Measurements from ENCODE around the gene METTL15. TPM values are rescaled to one million over a fixed set of nuclear protein-coding genes. Genes with fewer than 3 reads are reported as not detected.
"Not testable (repeated sequence)": the region's sequence is repeated elsewhere in the genome, so short reads cannot be mapped to it uniquely, and the experiment has no call there.

The METTL15 gene
- total and polyA plus RNA-seq, 8 donors: 9.6 to 21.2 (median 19.0) TPM

DNA sequence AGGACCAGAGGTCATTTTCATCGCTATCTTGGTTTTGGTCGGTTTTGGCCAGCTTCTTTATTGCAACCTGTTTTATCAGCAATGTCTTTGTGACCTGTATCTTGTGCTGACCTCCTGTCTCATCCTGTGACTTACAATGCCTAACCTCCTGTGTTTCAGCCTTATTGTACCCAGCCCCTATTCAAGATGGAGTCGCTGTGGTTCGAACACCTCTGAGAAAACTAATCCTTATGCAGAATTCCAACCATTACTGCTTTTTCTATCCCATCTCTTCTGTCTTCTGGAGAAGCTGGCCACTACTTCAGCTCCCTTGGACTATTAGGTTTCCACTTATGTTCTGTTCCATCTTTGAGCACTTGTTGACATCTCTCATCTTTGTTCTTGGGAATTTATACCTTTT lies 62.6 kb downstream of the METTL15 start:
- intact Hi-C loops (cut with DNase I): no loop called here
- Histone ChIP-seq H3K4me3 (no peak overlapping the region), H3K27me3 (no peaks in the 10 kb centered on the region), H3K36me3 (peaks cover 0 to 7% of the 10 kb centered on the region in 2 donors), H3K4me1 (no peaks in the 10 kb centered on the region), H3K9me3 (peaks cover 0 to 3% of the 10 kb centered on the region in 2 donors), H3K27ac (no peak overlapping the region)
- ATAC-seq (no peak), DNase-seq (no peak)
- TF ChIP-seq, protein P1, sequence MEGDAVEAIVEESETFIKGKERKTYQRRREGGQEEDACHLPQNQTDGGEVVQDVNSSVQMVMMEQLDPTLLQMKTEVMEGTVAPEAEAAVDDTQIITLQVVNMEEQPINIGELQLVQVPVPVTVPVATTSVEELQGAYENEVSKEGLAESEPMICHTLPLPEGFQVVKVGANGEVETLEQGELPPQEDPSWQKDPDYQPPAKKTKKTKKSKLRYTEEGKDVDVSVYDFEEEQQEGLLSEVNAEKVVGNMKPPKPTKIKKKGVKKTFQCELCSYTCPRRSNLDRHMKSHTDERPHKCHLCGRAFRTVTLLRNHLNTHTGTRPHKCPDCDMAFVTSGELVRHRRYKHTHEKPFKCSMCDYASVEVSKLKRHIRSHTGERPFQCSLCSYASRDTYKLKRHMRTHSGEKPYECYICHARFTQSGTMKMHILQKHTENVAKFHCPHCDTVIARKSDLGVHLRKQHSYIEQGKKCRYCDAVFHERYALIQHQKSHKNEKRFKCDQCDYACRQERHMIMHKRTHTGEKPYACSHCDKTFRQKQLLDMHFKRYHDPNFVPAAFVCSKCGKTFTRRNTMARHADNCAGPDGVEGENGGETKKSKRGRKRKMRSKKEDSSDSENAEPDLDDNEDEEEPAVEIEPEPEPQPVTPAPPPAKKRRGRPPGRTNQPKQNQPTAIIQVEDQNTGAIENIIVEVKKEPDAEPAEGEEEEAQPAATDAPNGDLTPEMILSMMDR (IDR thresholded peaks at IDR 0.05): no peak

- TF ChIP-seq, protein P1 (IDR thresholded peaks at IDR 0.05): no peak
- intact Hi-C loops (cut with DNase I): no loop called here
- H3K27me3 ChIP-seq: no peaks in the 10 kb centered on the region
- no peak for ATAC-seq
- no peaks in the 10 kb centered on the region for H3K9me3 ChIP-seq
- no peak for DNase-seq
- no peak overlapping the region for H3K4me3 ChIP-seq
- no peak overlapping the region for H3K27ac ChIP-seq
- H3K4me1 ChIP-seq: no peaks in the 10 kb centered on the region
- H3K36me3 ChIP-seq: peaks cover 0 to 7% of the 10 kb centered on the region in 2 donors
Observed at GRCh38 chr11:28176351-28176750, 68.2 kb downstream of the METTL15 start.

- no peak overlapping the region for H3K4me3 ChIP-seq
- H3K27me3 ChIP-seq: no peaks in the 10 kb centered on the region
- intact Hi-C loops (cut with DNase I): no loop called here
- DNase-seq: no peak
- TF ChIP-seq, protein P1 (IDR thresholded peaks at IDR 0.05): no peak
- peaks cover 0 to 13% of the 10 kb centered on the region in 2 donors for H3K9me3 ChIP-seq
- peaks cover 0 to 6% of the 10 kb centered on the region in 2 donors for H3K36me3 ChIP-seq
- H3K4me1 ChIP-seq: no peaks in the 10 kb centered on the region
- no peak overlapping the region for H3K27ac ChIP-seq
- ATAC-seq: no peak
Observed at GRCh38 chr11:28195449-28195848, 87.3 kb downstream of the METTL15 start.

GRCh38 chr11:28209906-28210305 lies 101.7 kb downstream of the METTL15 start:
- Histone ChIP-seq H3K9me3 (no peaks in the 10 kb centered on the region), H3K36me3 (peaks cover 0 to 5% of the 10 kb centered on the region in 2 donors), H3K27ac (no peak overlapping the region), H3K27me3 (no peaks in the 10 kb centered on the region), H3K4me1 (no peaks in the 10 kb centered on the region), H3K4me3 (no peak overlapping the region)
- TF ChIP-seq, protein P1 (IDR thresholded peaks at IDR 0.05): no peak
- ATAC-seq: no peak
- DNase-seq: no peak
- intact Hi-C loops (cut with DNase I): no loop called here

DNA sequence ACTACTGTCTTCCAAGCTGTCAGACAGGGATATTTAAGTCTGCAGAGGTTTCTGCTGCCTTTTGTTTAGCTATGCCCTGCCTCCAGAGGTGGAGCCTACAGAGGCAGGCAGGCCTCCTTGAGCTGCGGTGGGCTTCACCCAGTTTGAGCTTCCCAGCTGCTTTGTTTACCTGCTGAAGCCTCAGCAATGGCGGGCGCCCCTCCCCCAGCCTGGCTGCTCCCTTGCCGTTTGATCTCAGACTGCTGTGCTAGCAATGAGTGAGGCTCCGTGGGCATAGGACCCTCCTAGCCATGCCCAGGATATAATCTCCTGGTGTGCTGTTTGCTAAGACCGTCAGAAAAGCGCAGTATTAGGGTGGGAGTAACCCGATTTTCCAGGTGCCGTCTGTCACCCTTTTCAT lies 113.9 kb downstream of the METTL15 start:
- H3K27ac ChIP-seq; H3K9me3 ChIP-seq; intact Hi-C loops (cut with DNase I); H3K4me3 ChIP-seq; H3K36me3 ChIP-seq; ATAC-seq; H3K27me3 ChIP-seq; H3K4me1 ChIP-seq: not testable (repeated sequence)
- DNase-seq: peak in 1 of 4 donors; percentile 37

DNA sequence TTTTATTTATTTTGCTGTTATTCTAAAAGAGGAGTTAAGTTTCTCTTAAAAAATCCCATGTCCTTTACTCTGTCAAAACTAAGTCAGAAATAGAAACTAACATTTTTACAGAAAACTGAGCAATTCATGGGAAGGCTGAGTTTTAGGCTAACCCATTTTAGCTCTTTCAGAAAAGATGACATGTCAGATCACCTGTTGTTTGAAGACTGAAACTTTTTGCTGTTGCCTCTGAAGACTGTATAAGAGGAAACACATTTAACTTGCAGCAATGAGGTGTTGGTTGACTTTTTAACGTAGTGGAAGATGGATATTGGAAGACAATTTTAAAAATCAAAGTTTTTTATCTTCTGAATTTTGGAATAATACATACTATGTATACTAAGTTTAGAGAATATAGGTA lies 115.4 kb downstream of the METTL15 start:
- no peaks in the 10 kb centered on the region for H3K4me1 ChIP-seq
- DNase-seq: no peak
- TF ChIP-seq, protein P1 (IDR thresholded peaks at IDR 0.05): no peak
- no peaks in the 10 kb centered on the region for H3K27me3 ChIP-seq
- no peak overlapping the region for H3K27ac ChIP-seq
- intact Hi-C loops (cut with DNase I): no loop called here
- H3K9me3 ChIP-seq: no peaks in the 10 kb centered on the region
- H3K36me3 ChIP-seq: no peaks in the 10 kb centered on the region
- no peak overlapping the region for H3K4me3 ChIP-seq
- no peak for ATAC-seq
